Vagina (tissue), 2 donors: ENCODE data around the gene STK11IP. TPM values are rescaled to one million over a fixed set of nuclear protein-coding genes. Genes with fewer than 3 reads are reported as not detected.

Experiments used
- DNase-seq, 2 donors: peaks; one replicate each; pipeline ENCODE4 v3.0.0-alpha.2; 2017; ENCODE audit errors: extremely low spot score in 2 of 2
- H3K27ac ChIP-seq: fragments of 200-600 bp; sonication (generic); one replicate; pipeline ENCODE4 v1.5.1; 2019
- H3K27me3 ChIP-seq: fragments of 200-600 bp; sonication (generic); one replicate; pipeline ENCODE4 v1.5.1; 2019
- H3K36me3 ChIP-seq, 2 donors: fragments of 200-600 bp; sonication (generic); one replicate each; pipeline ENCODE4 v1.5.1; 2017 to 2019
- H3K4me1 ChIP-seq: fragments of 200-600 bp; sonication (generic); one replicate; pipeline ENCODE4 v1.5.1; 2019
- H3K4me3 ChIP-seq, 2 donors: fragments of 200-600 bp; sonication (generic); 1 replicate in 1 of 2; 2 replicates in 1 of 2; pipeline ENCODE4 v1.5.1; 2016 to 2019
- H3K9me3 ChIP-seq: fragments of 200-600 bp; sonication (generic); one replicate; pipeline ENCODE4 v1.5.1; 2019
- CTCF ChIP-seq, 3 experiments: fragments of 450-650 bp in 2 of 3; fragments of 200-600 bp in 1 of 3; sonication (generic) in 1 of 3; IDR thresholded peaks; one replicate each; pipeline ENCODE4 v1.5.1; 2017 to 2019; ENCODE audit warnings: antibody characterized with exemption in 3 of 3, mild to moderate bottlenecking in 2 of 3, moderate library complexity in 2 of 3
- POLR2A ChIP-seq, 2 donors: fragments of 450-650 bp; IDR thresholded peaks; one replicate each; pipeline ENCODE4 v1.6.1; 2017; ENCODE audit warnings: antibody characterized with exemption in 2 of 2, mild to moderate bottlenecking in 2 of 2, moderate library complexity in 2 of 2
- POLR2AphosphoS5 ChIP-seq, 2 donors: sonication (generic); formaldehyde crosslinking; IDR thresholded peaks; one replicate each; pipeline ENCODE4 v1.9.0; 2017; ENCODE audit warnings: antibody characterized with exemption in 2 of 2, mild to moderate bottlenecking in 2 of 2, low read depth in 1 of 2; ENCODE audit not compliant: insufficient read depth in 1 of 2
- intact Hi-C: fragments of 100-400 bp; cut with DNase I; formaldehyde crosslinking; loops from one replicate; pipeline ENCODE4 v1.15.1; 2023
- total RNA-seq: library from RNA; depleted of rRNA; stranded (reverse); fragments of >200 nt; gene quantifications from one replicate; pipeline ENCODE4 v1.2.3, GENCODE V29; 2016

STK11IP gene
- total RNA-seq, 1 donor from 2014 or later, result 11.3 TPM

DNA sequence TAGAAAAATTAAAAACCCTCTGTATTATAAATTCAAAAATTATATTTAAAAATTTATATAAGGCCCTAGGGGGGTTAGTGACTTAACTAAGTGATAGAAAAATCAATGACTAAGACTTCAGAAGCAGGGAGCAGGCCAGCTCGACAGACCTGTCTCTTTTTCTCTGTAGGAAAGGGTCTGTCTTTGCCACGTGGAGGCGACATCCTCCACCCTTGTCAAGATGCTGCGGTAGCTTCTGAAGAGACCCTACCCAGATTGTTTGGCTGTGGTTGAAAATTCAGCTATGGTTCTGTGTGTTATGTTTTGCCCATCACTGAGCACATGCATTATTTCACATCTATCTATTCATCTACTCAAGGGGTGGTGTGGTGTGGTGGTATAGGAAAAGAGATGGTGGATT is 21.6 kb downstream of the STK11IP start:
- intact Hi-C loops, result no loop called here

GRCh38 chr2:219620546-219620945 is 22.9 kb downstream of the STK11IP start:
- H3K36me3 ChIP-seq, result peaks cover 0 to 6% of the 10 kb centered on the region in 2 donors
- intact Hi-C loops, result no loop called here
- no peak overlapping the region for H3K27ac ChIP-seq
- no peak overlapping the region for H3K4me3 ChIP-seq
- H3K4me1 ChIP-seq, result no peaks in the 10 kb centered on the region
- no peaks in the 10 kb centered on the region for H3K27me3 ChIP-seq
- no peak for DNase-seq
- no peaks in the 10 kb centered on the region for H3K9me3 ChIP-seq
- TF ChIP-seq CTCF (IDR thresholded peaks at IDR 0.05) (no peak), POLR2A (IDR thresholded peaks at IDR 0.05) (no peak), POLR2AphosphoS5 (IDR thresholded peaks at IDR 0.05; ENCODE audit: insufficient read depth in 1 of 2, low read depth in 1 of 2) (no peak)

More for the DNA sequence above, 21.6 kb downstream of the STK11IP start:
- TF ChIP-seq POLR2A (IDR thresholded peaks at IDR 0.05) (no peak), CTCF (IDR thresholded peaks at IDR 0.05) (no peak), POLR2AphosphoS5 (IDR thresholded peaks at IDR 0.05; ENCODE audit: insufficient read depth in 1 of 2, low read depth in 1 of 2) (no peak)
- no peak overlapping the region for H3K27ac ChIP-seq
- no peaks in the 10 kb centered on the region for H3K4me1 ChIP-seq
- no peak overlapping the region for H3K4me3 ChIP-seq
- peaks cover 0 to 13% of the 10 kb centered on the region in 2 donors for H3K36me3 ChIP-seq
- H3K27me3 ChIP-seq, result no peaks in the 10 kb centered on the region
- no peaks in the 10 kb centered on the region for H3K9me3 ChIP-seq
- DNase-seq, result no peak

DNA sequence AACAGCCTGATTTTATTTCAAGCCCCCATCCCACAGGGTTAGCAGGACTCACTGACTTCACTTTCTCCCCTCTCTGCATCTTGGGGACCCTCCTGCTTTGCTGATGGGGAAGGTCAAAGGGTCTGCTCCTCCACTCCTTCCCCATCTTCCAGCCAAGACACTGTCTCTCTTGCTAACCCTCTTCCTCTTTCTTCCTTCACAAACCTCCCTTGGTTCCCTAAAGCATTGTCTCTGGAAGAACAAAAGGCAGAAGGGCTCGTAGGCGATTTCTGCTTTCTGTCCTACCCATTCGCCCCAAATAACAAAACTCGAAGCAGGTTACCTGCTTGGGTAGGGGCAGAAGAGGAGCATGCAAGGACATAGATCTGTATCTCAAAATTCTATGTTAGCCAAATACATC is 24.3 kb downstream of the STK11IP start:
- no peaks in the 10 kb centered on the region for H3K9me3 ChIP-seq
- intact Hi-C loops, result no loop called here
- no peaks in the 10 kb centered on the region for H3K27me3 ChIP-seq
- TF ChIP-seq POLR2AphosphoS5 (IDR thresholded peaks at IDR 0.05; ENCODE audit: insufficient read depth in 1 of 2, low read depth in 1 of 2) (no peak), CTCF (IDR thresholded peaks at IDR 0.05) (no peak), POLR2A (IDR thresholded peaks at IDR 0.05) (no peak)
- no peak for DNase-seq
- peaks cover 2% of the 10 kb centered on the region for H3K4me1 ChIP-seq
- H3K27ac ChIP-seq, result no peak overlapping the region
- H3K4me3 ChIP-seq, result no peak overlapping the region
- H3K36me3 ChIP-seq, result no peaks in the 10 kb centered on the region

GRCh38 chr2:219622472-219622871 is 24.8 kb downstream of the STK11IP start:
- Histone ChIP-seq H3K4me3 (no peak overlapping the region), H3K9me3 (no peaks in the 10 kb centered on the region), H3K27ac (no peak overlapping the region), H3K27me3 (no peaks in the 10 kb centered on the region), H3K4me1 (peaks cover 4% of the 10 kb centered on the region), H3K36me3 (no peaks in the 10 kb centered on the region)
- no peak for DNase-seq
- no peak for TF ChIP-seq POLR2AphosphoS5 (IDR thresholded peaks at IDR 0.05; ENCODE audit: insufficient read depth in 1 of 2, low read depth in 1 of 2)
- TF ChIP-seq POLR2A (IDR thresholded peaks at IDR 0.05), result no peak
- TF ChIP-seq CTCF (IDR thresholded peaks at IDR 0.05), result no peak
- intact Hi-C loops, result no loop called here

GRCh38 chr2:219624565-219624964 is 26.9 kb downstream of the STK11IP start:
- Histone ChIP-seq H3K27me3 (no peaks in the 10 kb centered on the region), H3K4me1 (peaks cover 12% of the 10 kb centered on the region), H3K27ac (no peak overlapping the region), H3K4me3 (no peak overlapping the region), H3K36me3 (no peaks in the 10 kb centered on the region), H3K9me3 (no peaks in the 10 kb centered on the region)
- no peak for DNase-seq
- intact Hi-C loops, result no loop called here
- no peak for TF ChIP-seq CTCF (IDR thresholded peaks at IDR 0.05)
- TF ChIP-seq POLR2AphosphoS5 (IDR thresholded peaks at IDR 0.05; ENCODE audit: insufficient read depth in 1 of 2, low read depth in 1 of 2), result no peak
- no peak for TF ChIP-seq POLR2A (IDR thresholded peaks at IDR 0.05)
